ENCODE results near the gene CACNA1C. TPM values are rescaled to one million over a fixed set of nuclear protein-coding genes. Genes with fewer than 3 reads are reported as not detected.

The CACNA1C gene
- total RNA-seq, 1 donor from 2014 or later, result 6.5 TPM

- DNase-seq, result no peak
Observed at GRCh38 chr12:2559931-2560330, 507.1 kb downstream of the CACNA1C start.

- no peak for DNase-seq
Observed at GRCh38 chr12:2560356-2560755, 507.6 kb downstream of the CACNA1C start.

GRCh38 chr12:2561367-2561766 lies 508.6 kb downstream of the CACNA1C start:
- no peak for DNase-seq

- no peak for DNase-seq
Observed at GRCh38 chr12:2562400-2562799, 509.6 kb downstream of the CACNA1C start.

- no peak for DNase-seq
Observed at GRCh38 chr12:2563709-2564108, 510.9 kb downstream of the CACNA1C start.

GRCh38 chr12:2566161-2566560 lies 513.4 kb downstream of the CACNA1C start:
- no peak for DNase-seq

- DNase-seq, result no peak
Observed at GRCh38 chr12:2567711-2568110, 514.9 kb downstream of the CACNA1C start.

GRCh38 chr12:2570562-2570961 lies 517.8 kb downstream of the CACNA1C start:
- DNase-seq, result no peak

- no peak for DNase-seq
Observed at GRCh38 chr12:2574355-2574935, 521.7 kb downstream of the CACNA1C start.

- DNase-seq, result no peak
Observed at GRCh38 chr12:2575245-2575644, 522.5 kb downstream of the CACNA1C start.

- DNase-seq, result no peak
Observed at GRCh38 chr12:2578211-2578610, 525.4 kb downstream of the CACNA1C start.

- no peak for DNase-seq
Observed at GRCh38 chr12:2578772-2579171, 526.0 kb downstream of the CACNA1C start.

GRCh38 chr12:2580821-2581220 lies 528.0 kb downstream of the CACNA1C start:
- no peak for DNase-seq

GRCh38 chr12:2581293-2582045 lies 528.7 kb downstream of the CACNA1C start:
- DNase-seq, result no peak

GRCh38 chr12:2582631-2583030 lies 529.8 kb downstream of the CACNA1C start:
- no peak for DNase-seq

- DNase-seq, result peak; percentile 71
Observed at GRCh38 chr12:2583091-2583497, 530.3 kb downstream of the CACNA1C start.

GRCh38 chr12:2583642-2584401 lies 531.0 kb downstream of the CACNA1C start:
- DNase-seq, result no peak

- DNase-seq, result peak; percentile 17
Observed at GRCh38 chr12:2586156-2587038, 533.6 kb downstream of the CACNA1C start.

GRCh38 chr12:2588345-2588744 lies 535.6 kb downstream of the CACNA1C start:
- DNase-seq, result no peak

- no peak for DNase-seq
Observed at GRCh38 chr12:2589381-2589780, 536.6 kb downstream of the CACNA1C start.

GRCh38 chr12:2593045-2593444 lies 540.3 kb downstream of the CACNA1C start:
- DNase-seq, result no peak

GRCh38 chr12:2596441-2596840 lies 543.7 kb downstream of the CACNA1C start:
- no peak for DNase-seq

Data from tongue (tissue), 2 donors.